ENCODE data around the gene ANGEL2.
"Not testable (repeated sequence)": the region's sequence is repeated elsewhere in the genome, so short reads cannot be mapped to it uniquely, and the experiment has no call there.

DNA sequence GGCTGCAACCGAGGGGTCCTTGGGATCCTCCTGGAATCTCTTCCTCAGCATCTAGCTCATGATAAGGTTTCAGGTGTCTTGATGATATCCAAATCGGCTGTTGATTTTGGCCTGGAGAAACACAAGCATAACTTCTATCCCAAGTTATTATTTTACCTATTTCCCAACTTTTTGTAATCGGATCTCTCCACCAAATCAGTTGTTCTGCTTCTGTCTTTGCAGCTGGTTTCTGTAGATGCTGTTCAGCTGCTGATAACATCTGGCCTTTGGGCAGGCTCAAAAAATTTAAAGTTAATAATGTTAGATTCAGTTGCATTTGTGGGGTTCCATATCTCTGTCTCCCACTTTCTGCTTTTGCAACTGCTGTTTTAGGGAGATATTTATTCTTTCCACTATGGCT is 11.4 kb upstream of the ANGEL2 start:
- TF ChIP-seq, protein P1, sequence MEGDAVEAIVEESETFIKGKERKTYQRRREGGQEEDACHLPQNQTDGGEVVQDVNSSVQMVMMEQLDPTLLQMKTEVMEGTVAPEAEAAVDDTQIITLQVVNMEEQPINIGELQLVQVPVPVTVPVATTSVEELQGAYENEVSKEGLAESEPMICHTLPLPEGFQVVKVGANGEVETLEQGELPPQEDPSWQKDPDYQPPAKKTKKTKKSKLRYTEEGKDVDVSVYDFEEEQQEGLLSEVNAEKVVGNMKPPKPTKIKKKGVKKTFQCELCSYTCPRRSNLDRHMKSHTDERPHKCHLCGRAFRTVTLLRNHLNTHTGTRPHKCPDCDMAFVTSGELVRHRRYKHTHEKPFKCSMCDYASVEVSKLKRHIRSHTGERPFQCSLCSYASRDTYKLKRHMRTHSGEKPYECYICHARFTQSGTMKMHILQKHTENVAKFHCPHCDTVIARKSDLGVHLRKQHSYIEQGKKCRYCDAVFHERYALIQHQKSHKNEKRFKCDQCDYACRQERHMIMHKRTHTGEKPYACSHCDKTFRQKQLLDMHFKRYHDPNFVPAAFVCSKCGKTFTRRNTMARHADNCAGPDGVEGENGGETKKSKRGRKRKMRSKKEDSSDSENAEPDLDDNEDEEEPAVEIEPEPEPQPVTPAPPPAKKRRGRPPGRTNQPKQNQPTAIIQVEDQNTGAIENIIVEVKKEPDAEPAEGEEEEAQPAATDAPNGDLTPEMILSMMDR (IDR thresholded peaks at IDR 0.05 in 2 of 3, conservative IDR thresholded peaks at IDR 0.05 in 1 of 3; ENCODE audit: borderline replicate concordance in 1 of 3, insufficient read depth in 1 of 3, low read depth in 2 of 3, low read length in 2 of 3) = not testable (repeated sequence)
- not testable (repeated sequence) for TF ChIP-seq EZH2phosphoT487 (IDR thresholded peaks at IDR 0.05; ENCODE audit: borderline replicate concordance); FOSL1 (IDR thresholded peaks at IDR 0.05; ENCODE audit: low read depth); POLR2AphosphoS5 (IDR thresholded peaks at IDR 0.05; ENCODE audit: low read depth, low read length); SP1 (IDR thresholded peaks at IDR 0.05; ENCODE audit: low read depth); ZNF274 (IDR thresholded peaks at IDR 0.05; ENCODE audit: low read depth, low read length); CEBPB (IDR thresholded peaks at IDR 0.05; ENCODE audit: low read depth); POLR2A (IDR thresholded peaks at IDR 0.05; ENCODE audit: borderline replicate concordance, extremely low read depth, insufficient read depth, insufficient read length); EZH2 (IDR thresholded peaks at IDR 0.05); RAD21 (IDR thresholded peaks at IDR 0.05; ENCODE audit: low read depth); ZFX (IDR thresholded peaks at IDR 0.05); EGR1 (IDR thresholded peaks at IDR 0.05; ENCODE audit: low read depth)
- TF ChIP-seq, protein P2, sequence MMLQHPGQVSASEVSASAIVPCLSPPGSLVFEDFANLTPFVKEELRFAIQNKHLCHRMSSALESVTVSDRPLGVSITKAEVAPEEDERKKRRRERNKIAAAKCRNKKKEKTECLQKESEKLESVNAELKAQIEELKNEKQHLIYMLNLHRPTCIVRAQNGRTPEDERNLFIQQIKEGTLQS (IDR thresholded peaks at IDR 0.05) = not testable (repeated sequence)
- TF ChIP-seq, protein P3, sequence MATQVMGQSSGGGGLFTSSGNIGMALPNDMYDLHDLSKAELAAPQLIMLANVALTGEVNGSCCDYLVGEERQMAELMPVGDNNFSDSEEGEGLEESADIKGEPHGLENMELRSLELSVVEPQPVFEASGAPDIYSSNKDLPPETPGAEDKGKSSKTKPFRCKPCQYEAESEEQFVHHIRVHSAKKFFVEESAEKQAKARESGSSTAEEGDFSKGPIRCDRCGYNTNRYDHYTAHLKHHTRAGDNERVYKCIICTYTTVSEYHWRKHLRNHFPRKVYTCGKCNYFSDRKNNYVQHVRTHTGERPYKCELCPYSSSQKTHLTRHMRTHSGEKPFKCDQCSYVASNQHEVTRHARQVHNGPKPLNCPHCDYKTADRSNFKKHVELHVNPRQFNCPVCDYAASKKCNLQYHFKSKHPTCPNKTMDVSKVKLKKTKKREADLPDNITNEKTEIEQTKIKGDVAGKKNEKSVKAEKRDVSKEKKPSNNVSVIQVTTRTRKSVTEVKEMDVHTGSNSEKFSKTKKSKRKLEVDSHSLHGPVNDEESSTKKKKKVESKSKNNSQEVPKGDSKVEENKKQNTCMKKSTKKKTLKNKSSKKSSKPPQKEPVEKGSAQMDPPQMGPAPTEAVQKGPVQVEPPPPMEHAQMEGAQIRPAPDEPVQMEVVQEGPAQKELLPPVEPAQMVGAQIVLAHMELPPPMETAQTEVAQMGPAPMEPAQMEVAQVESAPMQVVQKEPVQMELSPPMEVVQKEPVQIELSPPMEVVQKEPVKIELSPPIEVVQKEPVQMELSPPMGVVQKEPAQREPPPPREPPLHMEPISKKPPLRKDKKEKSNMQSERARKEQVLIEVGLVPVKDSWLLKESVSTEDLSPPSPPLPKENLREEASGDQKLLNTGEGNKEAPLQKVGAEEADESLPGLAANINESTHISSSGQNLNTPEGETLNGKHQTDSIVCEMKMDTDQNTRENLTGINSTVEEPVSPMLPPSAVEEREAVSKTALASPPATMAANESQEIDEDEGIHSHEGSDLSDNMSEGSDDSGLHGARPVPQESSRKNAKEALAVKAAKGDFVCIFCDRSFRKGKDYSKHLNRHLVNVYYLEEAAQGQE (IDR thresholded peaks at IDR 0.05; ENCODE audit: low read depth) = not testable (repeated sequence)

Measured in HCT116 (cell line).